Endometrial microvascular endothelial cells (primary cell): ENCODE data around the gene ACTL10. TPM values are rescaled to one million over a fixed set of nuclear protein-coding genes. Genes with fewer than 3 reads are reported as not detected.
"Not testable (repeated sequence)": the region's sequence is repeated elsewhere in the genome, so short reads cannot be mapped to it uniquely, and the experiment has no call there.

Source experiments
- in situ Hi-C: cut with HindIII; loops from 2 replicates; pipeline ENCODE4 v1.10.0; 2017; ENCODE audit warnings: low sequenced_read_pairs, low pct_unique_long_range_greater_than_20kb; ENCODE audit errors: inconsistent ontology term
- total RNA-seq: library from RNA; depleted of rRNA; stranded (reverse); fragments of >200 nt; gene quantifications from one replicate; pipeline ENCODE4 v1.2.3, GENCODE V29; 2015; ENCODE audit errors: inconsistent ontology term

ACTL10 gene
- total RNA-seq, 1 donor from 2014 or later, result 2.1 TPM

DNA sequence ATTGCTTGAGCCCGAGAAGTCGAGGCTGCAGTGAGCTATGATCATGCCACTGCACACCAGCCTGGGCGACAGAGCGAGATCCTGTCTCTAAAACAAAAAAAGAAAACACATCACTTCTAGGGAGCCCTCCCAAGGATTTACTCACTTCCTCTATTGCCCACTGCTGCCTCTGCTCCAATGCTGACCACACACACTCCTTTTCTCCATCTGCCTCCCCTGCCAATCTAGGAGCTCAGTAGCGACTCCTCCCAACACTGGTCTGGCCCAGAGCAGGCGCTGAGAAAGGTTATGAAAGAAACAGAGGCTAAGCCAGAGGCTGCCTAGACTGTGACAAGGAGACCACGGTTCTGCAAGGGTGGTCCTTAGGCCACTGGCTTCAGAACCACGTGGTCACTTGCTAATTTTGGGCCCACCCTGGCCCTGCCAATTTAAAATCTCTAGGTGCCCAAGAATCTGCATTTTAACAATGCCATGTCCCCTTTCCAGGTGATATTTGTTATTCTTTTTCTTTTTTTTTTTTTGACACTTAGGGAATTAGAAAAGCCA, 20.7 kb downstream of the ACTL10 start:
- in situ Hi-C loops, result no loop called here

DNA sequence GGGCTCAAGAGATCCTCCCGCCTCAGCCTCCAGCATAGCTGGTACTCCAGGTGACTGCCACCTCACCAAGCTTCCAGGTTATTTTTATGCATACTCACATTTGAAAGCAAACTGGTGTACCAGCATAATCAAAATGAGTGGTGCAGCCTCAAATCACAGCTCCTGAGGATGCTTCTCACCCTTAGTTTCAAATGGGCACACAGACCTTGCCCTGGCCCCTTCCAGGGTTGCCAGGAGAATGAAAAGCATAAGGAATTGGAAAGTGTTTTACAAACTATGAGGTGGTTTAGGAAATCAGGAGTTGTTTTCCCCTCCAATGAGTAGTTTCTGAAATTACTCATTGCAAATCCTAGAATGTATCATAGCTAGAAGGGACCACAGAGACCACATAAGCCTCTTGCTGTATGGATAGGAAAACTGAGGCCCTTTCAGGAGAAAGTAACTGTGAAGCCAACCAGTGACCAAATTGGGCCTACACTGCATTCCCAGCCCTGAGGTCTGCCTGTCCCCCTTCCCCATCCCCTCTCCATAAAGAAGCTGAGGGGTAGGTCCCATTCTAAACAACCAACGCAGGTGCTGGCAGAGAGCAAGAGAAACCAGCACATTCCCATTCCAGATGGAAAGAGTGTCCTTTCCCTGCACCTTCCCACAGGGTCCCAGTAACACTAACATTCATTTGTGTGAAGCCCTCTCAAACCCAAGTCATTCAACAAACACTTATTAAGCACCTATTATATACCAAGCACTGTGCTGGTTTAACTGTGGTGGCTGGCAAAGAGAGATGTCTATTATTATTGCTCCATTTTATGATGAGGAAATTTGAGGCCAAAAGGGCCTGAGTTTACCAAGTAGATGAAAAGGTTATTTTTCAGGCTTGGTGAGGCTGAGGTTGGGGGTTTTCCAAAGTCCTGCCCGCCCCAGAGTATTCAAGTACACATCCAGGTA, 21.5 kb downstream of the ACTL10 start:
- in situ Hi-C loops, result no loop called here

DNA sequence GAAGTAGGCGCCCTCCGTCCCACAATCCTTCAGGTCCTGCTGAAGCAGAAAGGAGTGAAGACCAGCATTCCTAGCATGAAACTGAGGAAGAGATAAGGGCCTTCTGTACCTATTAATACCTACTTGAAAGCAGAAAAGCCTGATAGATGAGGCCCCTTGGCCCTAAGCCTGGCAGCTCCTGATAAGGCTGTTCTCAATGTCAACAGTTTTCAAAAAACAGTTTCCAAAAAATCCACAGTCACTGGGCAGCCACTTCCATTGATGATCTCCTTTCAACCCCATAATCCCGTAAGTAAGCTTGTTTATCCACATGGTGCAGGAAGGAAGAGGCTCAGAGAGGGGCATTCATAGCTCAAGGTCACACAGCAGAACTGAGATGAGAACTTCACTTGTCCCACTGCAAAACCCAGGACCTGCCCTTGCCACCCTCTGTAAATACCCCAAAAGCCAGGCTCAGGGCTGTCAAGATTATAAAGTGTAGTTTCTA, 22.2 kb downstream of the ACTL10 start:
- in situ Hi-C loops, result no loop called here

DNA sequence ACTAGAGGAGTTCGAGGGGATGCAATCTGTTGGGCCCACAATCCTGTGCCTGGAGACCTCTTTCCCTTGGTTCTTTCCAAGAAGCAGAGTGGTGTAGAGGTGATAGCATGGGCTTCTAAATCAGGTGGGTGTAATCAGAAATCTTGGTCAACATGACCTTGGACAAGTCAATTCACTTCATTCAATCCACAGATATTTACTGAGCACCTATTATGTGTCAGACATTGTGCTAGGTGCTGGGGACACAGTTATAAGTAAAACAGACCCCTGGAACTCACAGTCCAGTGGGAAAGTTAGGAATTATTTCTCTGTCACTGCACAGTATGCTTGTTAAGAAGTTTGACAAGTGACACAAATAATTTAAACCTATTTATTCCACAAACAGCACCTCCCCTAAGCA, 22.8 kb downstream of the ACTL10 start:
- in situ Hi-C loops, result no loop called here

DNA sequence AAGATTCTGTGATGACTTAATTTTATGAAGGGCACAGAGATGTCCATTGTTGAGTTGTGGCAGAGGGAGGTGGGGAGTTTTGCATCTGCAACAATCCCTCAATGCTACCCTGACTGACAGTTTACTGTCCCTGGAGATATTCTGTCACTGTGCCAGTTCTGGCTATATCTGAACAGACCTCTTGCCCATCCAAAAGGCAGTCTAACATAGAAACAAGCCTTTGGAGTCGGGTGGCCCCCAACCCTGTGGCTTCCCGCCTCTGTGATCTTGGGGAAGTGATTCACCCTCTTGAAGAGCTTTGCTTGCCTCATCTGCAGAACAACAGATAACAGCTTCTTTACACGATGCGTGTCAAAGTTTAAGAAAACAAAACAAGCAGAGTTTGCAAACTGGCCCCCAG, 23.2 kb downstream of the ACTL10 start:
- in situ Hi-C loops, result no loop called here

DNA sequence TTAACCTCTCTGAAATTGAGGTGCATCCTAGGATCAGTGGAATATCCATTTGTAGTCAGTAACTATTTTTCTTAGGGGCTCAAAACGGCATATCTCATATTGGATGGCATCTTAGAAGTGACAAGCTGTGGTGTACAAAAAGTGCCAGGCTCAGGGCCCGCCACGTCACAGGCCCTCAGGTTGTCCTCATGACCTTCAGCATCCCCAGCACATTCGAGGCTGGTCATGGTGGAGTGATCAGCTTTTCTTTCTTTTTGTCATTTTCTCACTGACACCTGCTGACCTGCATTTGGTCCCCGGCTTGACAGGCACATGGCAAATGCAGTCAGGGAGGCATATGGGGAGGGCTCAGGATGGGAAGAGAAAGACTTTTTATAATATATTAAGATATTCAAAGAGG, 26.5 kb downstream of the ACTL10 start:
- in situ Hi-C loops, result no loop called here

DNA sequence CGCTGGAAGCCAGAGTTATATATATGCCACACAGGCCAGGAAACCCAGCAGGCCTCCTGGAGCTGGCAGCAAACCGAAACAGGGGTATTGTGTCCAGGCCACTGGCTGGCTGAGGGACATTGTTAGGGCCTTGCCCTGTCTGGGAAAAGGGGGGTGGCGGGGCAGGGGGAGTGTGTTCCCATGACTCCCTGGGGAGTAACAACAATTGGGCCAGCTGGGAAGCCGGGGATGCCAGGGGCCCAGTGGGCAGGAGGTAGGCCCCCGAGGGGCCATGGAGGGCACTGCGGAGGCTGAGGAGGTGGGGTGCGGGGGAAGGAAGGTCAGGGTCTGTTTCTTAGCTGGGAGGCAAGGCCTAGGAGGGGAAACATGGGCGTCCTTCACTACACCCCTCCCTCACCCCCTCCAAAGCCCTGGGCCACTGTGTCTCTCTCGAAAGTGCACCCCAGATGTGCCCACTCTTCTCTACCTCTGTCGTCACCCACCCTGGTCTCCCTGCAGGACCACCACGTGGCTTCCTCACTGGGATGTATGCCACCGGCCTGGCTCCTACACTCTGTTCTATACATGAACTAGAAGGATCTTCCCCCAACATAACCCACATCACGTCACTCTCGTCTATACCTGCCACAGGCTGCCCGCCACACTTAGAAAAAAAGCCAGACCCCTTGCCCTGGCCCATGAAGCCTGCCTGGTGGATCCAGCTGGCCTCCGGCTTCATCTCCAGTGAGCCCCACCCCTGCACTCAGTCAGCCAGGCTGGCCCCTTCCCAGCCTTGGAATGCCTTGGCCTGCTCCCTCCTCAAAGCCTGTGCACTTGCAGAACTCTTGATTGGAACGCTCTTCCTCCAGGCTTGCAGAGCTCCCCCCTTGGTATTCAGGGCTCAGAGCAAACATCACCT, 27.2 kb downstream of the ACTL10 start:
- in situ Hi-C loops, result no loop called here

DNA sequence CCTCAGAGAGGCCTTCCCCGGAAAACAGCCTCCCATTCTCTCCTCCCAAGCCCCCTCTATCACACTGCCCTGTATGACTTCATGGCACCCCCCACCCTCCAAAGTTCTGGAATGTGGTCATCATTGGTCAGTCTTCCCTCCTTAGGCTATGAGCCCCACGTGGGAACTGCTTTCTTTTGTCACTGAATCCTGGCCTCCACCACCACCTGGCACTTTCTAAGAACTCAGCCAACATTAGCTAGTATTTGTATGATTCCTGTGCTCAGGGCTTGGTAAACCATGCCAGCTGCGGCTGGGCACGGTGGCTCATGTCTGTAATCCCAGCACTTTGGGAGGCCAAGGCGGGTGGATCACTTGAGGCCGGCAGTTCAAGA, 27.9 kb downstream of the ACTL10 start:
- in situ Hi-C loops, result no loop called here

DNA sequence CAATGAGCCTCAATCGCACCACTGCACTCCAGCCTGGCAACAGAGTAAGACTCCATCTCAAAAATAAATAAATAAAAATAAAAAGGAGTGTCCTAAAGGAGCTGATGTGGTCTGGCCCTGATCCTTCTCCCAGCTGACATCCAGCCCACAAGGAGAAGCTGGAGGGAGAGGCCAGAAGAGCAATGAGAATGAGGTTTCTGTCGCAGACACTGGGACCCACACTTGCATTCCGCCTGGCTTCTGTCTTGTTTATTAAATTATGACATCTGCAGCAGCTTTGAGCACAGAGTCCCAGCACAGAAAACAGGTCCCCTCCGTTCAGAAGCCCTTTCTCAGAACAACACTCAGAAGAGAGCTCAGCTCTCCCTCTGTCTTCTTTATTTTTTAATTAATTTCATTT, 29.7 kb downstream of the ACTL10 start:
- in situ Hi-C loops, result no loop called here

DNA sequence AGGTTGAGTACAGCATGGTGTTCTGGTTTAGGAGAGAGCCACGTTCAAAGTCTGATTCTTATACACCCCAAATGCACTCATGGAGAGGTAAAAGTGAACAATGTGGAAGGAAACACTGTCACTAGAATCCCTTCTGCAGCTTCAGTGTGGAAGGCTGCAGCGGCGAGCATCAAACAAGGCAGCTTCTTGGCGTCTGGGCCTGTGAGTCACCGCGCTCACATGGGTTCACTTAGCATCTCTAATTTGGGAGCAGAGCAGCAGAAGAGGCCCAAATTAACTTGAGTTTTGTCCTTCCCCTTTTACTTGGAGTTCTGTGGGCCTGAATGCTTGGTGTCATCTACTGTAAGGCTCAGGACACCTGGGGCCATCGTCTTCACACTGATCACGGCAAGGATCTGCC, 30.4 kb downstream of the ACTL10 start:
- in situ Hi-C loops, result no loop called here

DNA sequence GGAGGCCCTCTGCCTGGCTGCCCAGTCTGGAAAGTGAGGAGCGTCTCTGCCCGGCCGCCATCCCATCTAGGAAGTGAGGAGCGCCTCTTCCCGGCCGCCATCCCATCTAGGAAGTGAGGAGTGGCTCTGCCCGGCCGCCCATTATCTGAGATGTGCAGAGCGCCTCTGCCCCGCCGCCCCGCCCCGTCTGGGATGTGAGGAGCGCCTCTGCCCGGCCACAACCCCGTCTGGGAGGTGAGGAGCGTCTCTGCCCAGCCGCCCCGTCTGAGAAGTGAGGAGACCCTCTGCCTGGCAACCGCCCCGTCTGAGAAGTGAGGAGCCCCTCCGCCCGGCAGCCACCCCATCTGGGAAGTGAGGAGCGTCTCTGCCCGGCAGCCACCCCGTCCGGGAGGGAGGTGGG, 32.2 kb downstream of the ACTL10 start:
- in situ Hi-C loops, result not testable (repeated sequence)

DNA sequence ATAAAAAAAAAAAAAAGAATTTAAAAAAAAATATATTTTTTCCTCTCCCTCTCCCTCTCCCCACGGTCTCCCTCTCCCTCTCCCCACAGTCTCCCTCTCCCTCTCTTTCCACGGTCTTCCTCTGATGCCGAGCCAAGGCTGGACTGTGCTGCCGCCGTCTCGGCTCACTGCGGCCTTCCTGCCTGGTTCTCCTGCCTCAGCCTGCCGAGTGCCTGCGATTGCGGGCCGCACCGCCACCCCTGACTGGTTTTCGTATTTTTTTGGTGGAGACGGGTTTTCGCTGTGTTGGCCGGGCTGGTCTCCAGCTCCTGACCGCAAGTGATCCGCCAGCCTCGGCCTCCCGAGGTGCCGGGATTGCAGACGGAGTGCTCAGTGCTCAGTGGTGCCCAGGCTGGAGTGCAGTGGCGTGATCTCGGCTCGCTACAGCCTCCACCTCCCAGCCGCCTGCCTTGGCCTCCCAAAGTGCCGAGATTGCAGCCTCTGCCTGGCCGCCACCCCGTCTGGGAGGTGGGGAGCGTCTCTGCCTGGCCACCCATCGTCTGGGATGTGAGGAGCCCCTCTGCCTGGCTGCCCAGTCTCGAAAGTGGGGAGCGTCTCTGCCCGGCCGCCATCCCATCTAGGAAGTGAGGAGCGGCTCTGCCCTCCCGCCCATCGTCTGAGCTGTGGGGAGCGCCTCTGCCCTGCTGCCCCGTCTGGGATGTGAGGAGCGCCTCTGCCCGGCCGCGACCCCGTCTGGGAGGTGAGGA, 34.1 kb downstream of the ACTL10 start:
- in situ Hi-C loops, result not testable (repeated sequence)

DNA sequence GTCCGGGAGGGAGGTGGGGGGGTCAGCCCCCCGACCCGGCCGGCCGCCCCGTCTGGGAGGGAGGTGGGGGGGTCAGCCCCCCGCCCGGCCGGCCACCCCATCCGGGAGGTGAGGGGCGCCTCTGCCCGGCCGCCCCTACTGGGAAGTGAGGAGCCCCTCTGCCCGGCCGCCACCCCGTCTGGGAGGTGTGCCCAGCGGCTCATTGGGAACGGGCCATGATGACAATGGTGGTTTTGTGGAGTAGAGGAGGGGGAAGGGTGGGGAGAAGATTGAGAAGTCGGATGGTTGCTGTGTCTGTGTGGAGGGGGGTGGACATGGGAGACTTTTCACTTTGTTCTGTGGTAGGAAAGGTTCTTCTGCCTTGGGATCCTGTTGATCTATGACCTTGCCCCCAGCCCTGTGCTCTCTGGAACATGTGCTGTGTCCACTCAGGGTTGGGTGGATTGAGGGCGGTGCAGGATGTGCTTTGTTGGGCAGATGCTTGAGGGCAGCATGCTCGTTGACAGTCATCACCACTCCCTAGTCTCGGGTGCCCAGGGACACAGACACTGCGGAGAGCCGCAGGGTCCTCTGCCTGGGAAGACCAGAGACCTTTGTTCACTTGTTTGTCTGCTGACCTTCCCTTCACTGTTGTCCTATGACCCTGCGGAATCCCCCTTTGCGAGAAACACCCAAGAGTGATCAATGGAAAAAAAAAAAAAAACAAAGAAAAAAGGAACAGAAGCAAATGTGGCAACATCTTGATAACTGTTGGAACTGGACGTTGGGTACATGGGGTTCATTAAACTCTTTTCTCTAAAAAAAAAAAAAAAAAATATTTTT, 35.1 kb downstream of the ACTL10 start:
- in situ Hi-C loops, result no loop called here

DNA sequence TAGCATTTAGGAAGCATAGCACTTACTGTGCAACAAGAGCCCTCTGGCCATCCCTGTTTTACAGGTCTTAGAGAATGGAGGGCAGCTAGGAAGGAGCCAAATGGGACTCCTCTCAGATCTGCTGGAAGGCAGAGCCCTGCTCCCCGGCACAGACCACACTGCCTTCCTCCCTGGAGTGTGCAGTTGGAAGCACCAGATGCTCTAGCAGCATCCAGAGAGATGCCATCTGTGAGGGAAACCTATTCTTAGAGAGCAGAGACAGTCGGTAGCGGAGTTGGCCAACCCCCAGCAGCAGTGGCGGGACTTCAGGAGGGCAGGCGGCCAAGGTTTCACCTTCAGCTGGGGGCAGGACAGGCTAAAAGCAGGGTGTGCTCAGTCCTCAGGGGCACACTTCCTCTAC, 36.1 kb downstream of the ACTL10 start:
- in situ Hi-C loops, result no loop called here

DNA sequence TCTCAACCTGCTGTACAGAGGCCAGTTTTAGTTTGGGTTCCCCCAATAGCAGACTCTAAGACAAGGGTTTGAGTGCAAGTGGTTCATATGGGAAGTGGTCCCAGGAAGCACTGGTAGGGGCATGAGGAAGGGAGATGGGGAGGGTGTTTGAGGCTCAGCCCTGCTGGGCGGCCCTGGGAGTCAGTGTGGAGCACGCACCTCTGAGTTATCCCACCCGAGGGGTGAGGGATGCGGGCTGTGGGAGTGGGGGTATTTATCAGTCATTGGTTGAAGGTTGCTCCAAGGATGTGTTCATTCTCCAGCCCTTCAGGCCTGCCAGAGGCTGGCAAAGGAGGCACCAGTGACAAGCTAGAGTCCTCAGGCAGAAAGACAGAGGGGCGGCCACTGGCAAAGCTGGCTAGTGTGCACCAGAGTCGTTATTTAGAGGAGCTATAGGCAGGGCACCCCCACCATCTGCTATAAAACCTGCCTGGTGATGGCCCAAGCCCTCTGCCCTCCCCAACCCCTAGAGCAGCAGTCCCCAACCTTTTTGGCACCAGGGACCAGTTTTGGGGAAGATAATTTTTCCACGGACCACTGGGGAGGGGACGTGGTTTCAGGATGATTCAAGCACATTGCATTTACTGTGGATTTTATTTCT, 36.9 kb downstream of the ACTL10 start:
- in situ Hi-C loops, result no loop called here

DNA sequence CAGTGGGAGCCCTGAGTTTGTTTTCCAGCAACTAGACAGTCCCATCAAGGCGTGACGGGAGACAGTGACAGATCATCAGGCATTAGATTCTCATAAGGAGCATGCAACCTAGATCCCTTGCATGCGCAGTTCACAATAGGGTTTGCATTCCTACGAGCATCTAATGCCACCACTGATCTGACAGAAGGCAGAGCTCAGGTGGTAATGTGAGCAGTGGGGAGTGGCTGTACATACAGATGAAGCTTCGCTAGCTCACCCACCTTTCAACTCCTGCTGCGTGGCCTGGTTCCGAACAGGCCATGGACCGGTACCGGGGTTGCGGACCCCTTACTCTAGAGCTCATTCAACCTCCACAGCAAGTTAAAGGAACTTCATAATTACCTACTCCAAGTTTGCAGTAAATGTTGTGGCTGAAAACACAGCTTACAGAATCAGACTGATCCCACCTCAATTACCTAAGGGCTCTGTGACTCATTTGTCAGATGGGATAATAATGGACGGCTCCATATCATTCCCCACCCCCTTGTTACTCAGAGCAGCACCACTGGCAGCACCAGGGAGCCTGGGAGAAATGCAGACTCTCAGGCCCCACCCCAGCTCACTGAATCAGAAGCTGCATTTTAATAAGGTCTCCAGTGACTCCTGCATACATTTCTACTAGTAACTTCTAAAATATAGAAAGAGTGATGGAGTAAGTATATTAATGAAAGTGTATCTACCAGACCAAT, 37.6 kb downstream of the ACTL10 start:
- in situ Hi-C loops, result no loop called here

DNA sequence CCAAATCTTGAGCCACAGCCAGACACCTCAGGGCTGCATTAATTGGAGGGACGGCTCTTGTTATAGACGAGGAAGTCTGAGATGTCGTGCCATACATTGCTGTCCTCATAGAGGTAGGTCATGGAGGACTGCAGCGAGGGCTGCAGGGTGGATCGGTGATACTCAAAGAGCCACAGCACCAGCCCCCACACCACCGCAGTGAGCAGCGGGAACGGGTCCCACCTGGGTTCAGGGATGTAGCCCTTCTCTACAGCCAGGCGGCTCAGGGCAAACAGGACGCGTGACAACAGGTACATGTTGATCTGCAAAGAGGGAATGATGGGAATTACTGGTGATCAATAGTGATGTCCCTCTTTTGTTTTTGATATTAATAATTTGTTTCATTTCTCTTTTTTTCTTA, 40.9 kb downstream of the ACTL10 start:
- in situ Hi-C loops, result no loop called here
